Natural killer cell (primary cell): Measurements from ENCODE around the gene CCDC39. TPM values are rescaled to one million over a fixed set of nuclear protein-coding genes. Genes with fewer than 3 reads are reported as not detected.
"Not testable (repeated sequence)": the region's sequence is repeated elsewhere in the genome, so short reads cannot be mapped to it uniquely, and the experiment has no call there.

Source experiments
- ATAC-seq, 3 donors: fragments of 150-1000 bp in 2 of 3; fragments of 200-7000 bp in 1 of 3; cut with Tn5 transposase; 1 replicate in 1 of 3; 2 replicates in 2 of 3; pipeline ENCODE4 v1.10.0; 2021; ENCODE audit warnings: mild to moderate bottlenecking in 2 of 3, moderate library complexity in 2 of 3
- DNase-seq, 2 donors: peaks; one replicate each; pipeline versions ENCODE4 v3.0.0 to v3.0.0-alpha.2; 2013 to 2021; ENCODE audit warnings: mixed read lengths in 1 of 2
- H3K27ac ChIP-seq: one replicate; pipeline ENCODE4 v1.5.1; 2013; ENCODE audit warnings: mild to moderate bottlenecking, low read length
- H3K27me3 ChIP-seq: one replicate; pipeline ENCODE4 v1.6.1; 2013; ENCODE audit warnings: low read length; ENCODE audit not compliant: control insufficient read depth, insufficient read depth
- H3K36me3 ChIP-seq: one replicate; pipeline ENCODE4 v1.6.1; 2013; ENCODE audit warnings: low read length; ENCODE audit not compliant: control insufficient read depth, insufficient read depth
- H3K4me1 ChIP-seq: one replicate; pipeline ENCODE4 v1.6.1; 2013; ENCODE audit warnings: low read length; ENCODE audit not compliant: control insufficient read depth, insufficient read depth
- H3K4me3 ChIP-seq: one replicate; pipeline ENCODE4 v1.5.1; 2013; ENCODE audit warnings: low read length
- H3K9me3 ChIP-seq: one replicate; pipeline ENCODE4 v1.6.1; 2013; ENCODE audit warnings: low read length; ENCODE audit not compliant: control insufficient read depth, insufficient read depth
- H3K27ac Mint-ChIP-seq, 2 donors: one replicate each; pipeline ENCODE4 v1.8.0; 2022; ENCODE audit warnings: mild to moderate bottlenecking in 2 of 2, mixed read lengths in 2 of 2, moderate library complexity in 1 of 2
- H3K27me3 Mint-ChIP-seq, 2 donors: one replicate each; pipeline ENCODE4 v1.8.0; 2022; ENCODE audit warnings: low read depth in 2 of 2, mixed read lengths in 2 of 2
- H3K36me3 Mint-ChIP-seq: one replicate; pipeline ENCODE4 v1.8.0; 2022; ENCODE audit warnings: mixed read lengths
- H3K4me1 Mint-ChIP-seq, 2 donors: one replicate each; pipeline ENCODE4 v1.8.0; 2022; ENCODE audit warnings: mixed read lengths in 2 of 2
- H3K4me3 Mint-ChIP-seq: one replicate; pipeline ENCODE4 v1.8.0; 2022; ENCODE audit warnings: mild to moderate bottlenecking, moderate library complexity, mixed read lengths
- H3K9me3 Mint-ChIP-seq, 2 donors: one replicate each; pipeline ENCODE4 v1.8.0; 2022; ENCODE audit warnings: mixed read lengths in 2 of 2
- WGBS: methylation state at CpG from one replicate; pipeline ENCODE4 v1.1.7; 2013; ENCODE audit warnings: missing lambda C conversion rate; ENCODE audit not compliant: insufficient coverage; 5-methylcytosine and 5-hydroxymethylcytosine counted together
- intact Hi-C: fragments of 100-400 bp; cut with micrococcal nuclease; formaldehyde crosslinking; loops from one replicate; pipeline ENCODE4 v1.14.2; 2022
- total RNA-seq, 4 donors: library from RNA; stranded (reverse); fragments of 120-200 nt in 1 of 4; gene quantifications; one replicate each; pipeline versions ENCODE4 v1.2.3 to v1.2.4, GENCODE V29; 2013 to 2022
- TF ChIP-seq, protein P1 (sequence below): fragments of 200-600 bp; IDR thresholded peaks from one replicate; pipeline ENCODE4 v1.8.0; 2022; ENCODE audit warnings: antibody characterized with exemption

CCDC39 gene
- total RNA-seq, 3 donors from 2014 or later (not counting 1 experiment from before 2014, with no cell fraction given), result not detected

DNA sequence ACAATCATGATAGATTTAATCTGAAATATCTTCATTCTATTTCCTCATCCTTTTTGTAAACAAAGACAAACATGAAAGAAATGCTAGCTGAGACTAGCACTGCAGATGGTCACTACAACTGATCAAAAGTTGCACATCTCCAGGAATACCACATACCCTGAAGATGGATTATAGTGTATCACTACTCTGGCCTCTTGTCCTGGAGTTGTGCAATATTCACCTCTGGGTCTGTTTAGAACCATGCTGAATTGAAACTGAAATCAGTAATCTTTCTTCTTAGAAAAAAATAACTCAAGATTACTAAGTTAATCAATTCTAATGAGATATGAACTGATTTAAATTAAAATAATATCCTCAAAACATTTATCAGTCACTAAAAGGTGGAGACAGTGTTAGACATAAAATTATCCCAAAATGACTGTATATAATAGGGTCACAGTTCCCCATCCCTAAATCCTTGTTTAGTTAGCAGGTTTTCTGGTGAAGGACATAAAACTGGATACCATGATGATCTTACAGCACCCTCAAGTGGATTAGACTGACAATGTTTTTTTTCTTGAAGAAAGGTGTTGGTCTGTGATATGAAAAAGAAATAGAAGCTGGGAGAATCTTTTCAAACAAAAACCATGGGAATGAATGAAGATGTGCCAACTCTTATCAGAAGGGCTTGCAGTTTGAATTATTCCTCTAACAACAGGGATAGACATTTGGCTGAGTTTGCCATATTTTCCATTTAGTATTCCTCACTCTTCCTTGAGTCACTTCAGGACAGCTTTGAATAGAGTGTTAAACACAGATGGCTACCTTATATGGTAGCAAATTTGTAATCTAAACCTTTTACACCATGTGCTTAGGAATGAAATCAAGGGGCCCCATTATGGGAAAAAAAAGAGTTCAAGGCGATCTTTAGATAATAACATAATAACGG is 84.4 kb downstream of the CCDC39 start:
- intact Hi-C loops, result no loop called here
- Histone ChIP-seq H3K27ac (no peak overlapping the region), H3K4me1 (no peaks in the 10 kb centered on the region), H3K36me3 (no peaks in the 10 kb centered on the region), H3K27me3 (peaks cover 14% of the 10 kb centered on the region), H3K4me3 (no peak overlapping the region), H3K9me3 (no peaks in the 10 kb centered on the region)
- peaks cover 46 to 64% of the 10 kb centered on the region in 2 donors for H3K27me3 Mint-ChIP-seq
- DNase-seq (no peak), ATAC-seq (no peak)
- H3K27ac Mint-ChIP-seq, result no peak overlapping the region
- H3K4me1 Mint-ChIP-seq, result no peaks in the 10 kb centered on the region
- H3K36me3 Mint-ChIP-seq, result no peaks in the 10 kb centered on the region
- WGBS, result no CpG with 5 or more reads among the region's 2 CpGs
- no peaks in the 10 kb centered on the region for H3K9me3 Mint-ChIP-seq
- TF ChIP-seq, protein P1, sequence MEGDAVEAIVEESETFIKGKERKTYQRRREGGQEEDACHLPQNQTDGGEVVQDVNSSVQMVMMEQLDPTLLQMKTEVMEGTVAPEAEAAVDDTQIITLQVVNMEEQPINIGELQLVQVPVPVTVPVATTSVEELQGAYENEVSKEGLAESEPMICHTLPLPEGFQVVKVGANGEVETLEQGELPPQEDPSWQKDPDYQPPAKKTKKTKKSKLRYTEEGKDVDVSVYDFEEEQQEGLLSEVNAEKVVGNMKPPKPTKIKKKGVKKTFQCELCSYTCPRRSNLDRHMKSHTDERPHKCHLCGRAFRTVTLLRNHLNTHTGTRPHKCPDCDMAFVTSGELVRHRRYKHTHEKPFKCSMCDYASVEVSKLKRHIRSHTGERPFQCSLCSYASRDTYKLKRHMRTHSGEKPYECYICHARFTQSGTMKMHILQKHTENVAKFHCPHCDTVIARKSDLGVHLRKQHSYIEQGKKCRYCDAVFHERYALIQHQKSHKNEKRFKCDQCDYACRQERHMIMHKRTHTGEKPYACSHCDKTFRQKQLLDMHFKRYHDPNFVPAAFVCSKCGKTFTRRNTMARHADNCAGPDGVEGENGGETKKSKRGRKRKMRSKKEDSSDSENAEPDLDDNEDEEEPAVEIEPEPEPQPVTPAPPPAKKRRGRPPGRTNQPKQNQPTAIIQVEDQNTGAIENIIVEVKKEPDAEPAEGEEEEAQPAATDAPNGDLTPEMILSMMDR, result no peak
- H3K4me3 Mint-ChIP-seq, result no peak overlapping the region

DNA sequence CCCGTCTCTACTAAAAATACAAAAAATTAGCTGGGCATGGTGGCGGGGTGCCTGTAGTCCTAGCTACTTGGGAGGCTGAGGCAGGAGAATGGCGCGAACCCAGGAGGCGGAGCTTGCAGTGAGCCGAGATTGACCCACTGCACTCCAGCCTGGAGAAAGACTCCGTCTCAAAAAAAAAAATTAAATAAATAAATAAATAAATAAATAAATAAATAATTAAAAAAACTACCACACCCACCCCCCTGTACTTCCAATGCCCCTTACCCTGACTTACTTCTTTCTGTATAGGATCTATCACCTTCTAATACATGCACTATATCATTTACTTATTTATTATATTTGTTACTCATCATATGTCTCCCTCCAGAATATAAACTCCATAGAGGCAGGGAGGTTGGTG is 85.7 kb downstream of the CCDC39 start:
- H3K27ac Mint-ChIP-seq, H3K4me1 ChIP-seq, H3K9me3 ChIP-seq, H3K9me3 Mint-ChIP-seq, DNase-seq, H3K4me1 Mint-ChIP-seq, ATAC-seq, intact Hi-C loops, H3K36me3 ChIP-seq, H3K27ac ChIP-seq, H3K4me3 ChIP-seq, H3K4me3 Mint-ChIP-seq, H3K36me3 Mint-ChIP-seq: not testable (repeated sequence)
- WGBS, result 97% methylated on average over 4 of the region's 7 CpGs
- H3K27me3 ChIP-seq, result peaks cover 17% of the 10 kb centered on the region
- peaks cover 44 to 62% of the 10 kb centered on the region in 2 donors for H3K27me3 Mint-ChIP-seq

DNA sequence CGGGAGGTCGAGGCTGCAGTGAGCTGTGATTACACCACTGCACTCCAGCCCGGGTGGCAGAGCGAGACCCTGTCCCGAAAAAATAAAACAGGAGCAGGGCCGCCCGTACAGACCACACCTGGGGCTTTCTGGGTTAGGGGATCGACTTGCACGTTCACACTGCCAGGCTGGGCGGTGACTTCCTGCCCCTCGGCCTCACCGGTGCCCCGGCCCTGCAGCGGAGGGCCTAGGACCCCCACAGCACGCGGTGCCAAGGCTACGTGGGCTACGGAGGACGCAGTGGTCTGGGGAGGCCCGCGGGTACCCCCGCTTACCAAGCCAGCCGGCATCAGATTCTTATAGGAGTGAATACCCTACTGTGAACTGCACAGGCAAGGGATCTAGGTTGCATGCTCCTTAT is 88.9 kb downstream of the CCDC39 start:
- no peak overlapping the region for H3K27ac Mint-ChIP-seq
- Histone ChIP-seq H3K4me3 (no peak overlapping the region), H3K36me3 (no peaks in the 10 kb centered on the region), H3K27ac (no peak overlapping the region), H3K4me1 (no peaks in the 10 kb centered on the region), H3K9me3 (no peaks in the 10 kb centered on the region), H3K27me3 (peaks cover 18% of the 10 kb centered on the region)
- no peaks in the 10 kb centered on the region for H3K4me1 Mint-ChIP-seq
- peaks cover 47 to 57% of the 10 kb centered on the region in 2 donors for H3K27me3 Mint-ChIP-seq
- H3K9me3 Mint-ChIP-seq, result no peaks in the 10 kb centered on the region
- H3K36me3 Mint-ChIP-seq, result no peaks in the 10 kb centered on the region
- intact Hi-C loops, result no loop called here
- ATAC-seq (no peak), DNase-seq (no peak)
- H3K4me3 Mint-ChIP-seq, result no peak overlapping the region
- TF ChIP-seq, protein P1, result no peak
- 93% methylated on average over 23 of the region's 23 CpGs for WGBS

DNA sequence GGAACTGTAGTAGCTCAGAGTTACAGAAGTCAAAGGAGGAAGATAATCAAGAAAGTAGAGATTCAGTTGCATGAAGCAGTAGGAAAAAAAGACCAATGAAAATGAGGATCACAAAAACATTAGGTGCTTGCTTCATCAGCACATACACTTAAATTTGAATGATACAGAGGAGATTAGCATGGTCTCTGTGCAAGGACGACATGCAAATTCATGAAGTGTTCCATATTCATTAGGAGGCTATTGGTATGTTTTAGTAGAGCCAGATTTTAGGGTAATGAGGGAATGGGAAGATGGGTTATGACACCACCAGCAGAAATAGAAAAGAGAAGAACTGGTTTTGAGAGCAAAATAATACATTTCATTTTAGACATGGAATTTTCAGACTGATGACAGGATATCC is 98.4 kb downstream of the CCDC39 start:
- WGBS, result 82% methylated on average over 1 of the region's 1 CpG
- intact Hi-C loops, result no loop called here
- no peaks in the 10 kb centered on the region for H3K36me3 ChIP-seq
- no peak overlapping the region for H3K4me3 Mint-ChIP-seq
- no peak for ATAC-seq
- no peak overlapping the region for H3K27ac Mint-ChIP-seq
- no peak for DNase-seq
- no peaks in the 10 kb centered on the region for H3K4me1 Mint-ChIP-seq
- H3K4me3 ChIP-seq, result no peak overlapping the region
- H3K4me1 ChIP-seq, result no peaks in the 10 kb centered on the region
- no peaks in the 10 kb centered on the region for H3K9me3 Mint-ChIP-seq
- no peaks in the 10 kb centered on the region for H3K9me3 ChIP-seq
- no peaks in the 10 kb centered on the region for H3K36me3 Mint-ChIP-seq
- H3K27me3 ChIP-seq, result peaks cover 15% of the 10 kb centered on the region
- H3K27me3 Mint-ChIP-seq, result peaks cover 18 to 31% of the 10 kb centered on the region in 2 donors
- H3K27ac ChIP-seq, result no peak overlapping the region
- TF ChIP-seq, protein P1, result no peak
